Right kidney (tissue), 1 donor: ENCODE measurements around the gene ARPP21.
"Not testable (repeated sequence)": the region's sequence is repeated elsewhere in the genome, so short reads cannot be mapped to it uniquely, and the experiment has no call there.

Source experiments
- DNase-seq: peaks from one replicate; pipeline ENCODE4 v3.0.0-alpha.2; 2016

ARPP21 gene

DNA sequence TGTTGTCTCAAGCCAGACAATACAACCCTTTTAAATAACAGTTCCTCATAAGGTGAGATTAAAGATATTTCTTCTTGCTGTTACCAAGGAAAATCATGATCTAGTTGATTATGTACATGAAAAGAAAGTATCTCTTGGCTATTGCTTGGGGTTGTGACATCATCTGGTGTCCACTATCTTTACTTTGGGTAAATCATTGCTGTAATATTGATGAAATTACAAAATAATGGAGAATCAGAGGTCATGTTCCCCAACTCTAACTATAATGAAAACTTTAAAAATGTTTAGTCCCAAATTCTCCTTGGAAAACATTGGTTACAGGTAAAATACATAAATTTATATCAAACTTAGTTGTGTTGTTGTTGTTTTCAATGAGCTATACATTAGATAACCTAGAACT lies 142.2 kb downstream of the ARPP21 start:
- no peak for DNase-seq

DNA sequence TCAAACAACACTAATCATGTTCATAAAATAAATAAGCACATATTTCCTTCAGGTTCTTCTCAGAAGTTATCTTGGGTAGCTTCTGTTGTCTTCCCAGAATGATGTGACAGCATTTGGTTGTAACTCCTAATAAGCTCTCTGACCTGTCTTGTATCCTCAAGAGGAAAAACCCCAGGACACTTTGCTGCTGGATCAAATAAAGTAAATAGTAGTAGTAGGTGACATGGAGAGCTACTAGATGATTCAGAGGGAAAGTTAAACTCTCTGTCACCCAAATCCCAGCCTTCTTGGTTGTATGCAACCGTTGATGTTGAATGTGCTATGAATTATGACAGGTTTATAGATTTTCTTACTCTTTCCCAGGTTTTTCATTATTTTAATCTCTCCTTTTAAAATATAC lies 143.0 kb downstream of the ARPP21 start:
- no peak for DNase-seq

DNA sequence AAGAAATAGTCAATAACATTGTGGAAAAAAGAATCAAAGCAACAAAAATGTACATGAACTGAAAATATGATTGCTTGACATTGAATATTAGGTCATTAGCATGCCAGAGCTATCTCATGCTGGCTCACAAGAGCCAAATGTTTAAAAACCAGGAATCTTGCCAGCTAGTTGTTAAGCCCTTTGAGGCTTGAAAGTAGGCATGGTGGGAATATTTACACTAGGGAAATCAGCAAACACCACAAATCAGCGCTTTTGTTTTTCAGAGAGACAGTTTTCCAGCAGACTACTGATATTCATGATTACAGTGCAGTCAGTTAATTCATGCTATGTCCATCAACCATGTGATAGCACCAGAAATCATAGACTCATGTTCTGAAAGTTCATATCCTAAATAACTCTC lies 144.8 kb downstream of the ARPP21 start:
- DNase-seq: no peak

DNA sequence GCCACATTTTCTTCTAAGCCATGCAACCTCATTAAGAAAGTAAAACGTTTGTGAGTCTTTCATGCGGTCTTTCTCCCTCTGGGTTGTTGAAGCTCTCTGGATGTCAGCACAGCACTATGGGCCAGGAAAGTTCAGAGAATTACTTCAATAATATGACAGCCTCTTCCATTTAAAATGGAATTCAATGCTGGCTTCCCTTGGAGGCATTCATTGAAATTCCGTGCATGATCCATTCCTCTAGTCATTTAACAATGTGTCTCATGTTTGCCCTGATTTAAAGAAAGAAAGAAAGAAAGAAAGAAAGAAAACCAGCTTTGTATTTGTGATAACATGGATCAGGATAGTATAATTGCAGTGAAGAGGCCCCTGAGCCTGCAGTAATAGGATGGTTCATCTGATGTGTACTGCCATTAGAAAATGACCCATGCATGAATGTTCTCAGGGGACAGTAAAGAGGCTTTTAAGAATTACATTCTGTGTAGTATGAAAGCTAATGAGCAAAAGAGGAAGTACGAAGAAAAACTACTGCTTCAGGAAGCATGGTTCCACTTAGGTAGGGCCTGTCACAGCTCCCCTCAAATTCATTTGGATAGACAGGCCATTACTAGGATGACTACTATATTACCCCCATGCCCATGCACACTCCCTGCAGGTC lies 146.0 kb downstream of the ARPP21 start:
- no peak for DNase-seq

DNA sequence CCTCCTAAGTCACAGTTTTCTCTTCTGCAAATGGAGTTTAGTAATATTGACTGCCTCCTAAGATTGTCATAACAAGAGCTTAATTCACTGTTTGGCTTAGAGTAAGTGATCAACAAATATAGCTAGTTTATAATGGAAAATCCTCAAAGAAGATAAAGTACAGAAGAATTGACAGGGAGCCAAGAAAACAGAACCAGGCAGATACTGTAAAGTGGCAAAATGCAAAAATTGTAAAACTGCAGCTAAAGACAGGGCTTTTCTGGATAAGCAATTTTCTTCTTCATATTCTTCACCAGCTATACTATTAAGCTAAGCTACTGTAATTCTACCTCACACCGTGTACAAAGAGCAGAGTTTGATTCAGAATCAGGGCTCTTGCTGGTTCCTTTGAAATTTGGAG lies 148.6 kb downstream of the ARPP21 start:
- DNase-seq: no peak

DNA sequence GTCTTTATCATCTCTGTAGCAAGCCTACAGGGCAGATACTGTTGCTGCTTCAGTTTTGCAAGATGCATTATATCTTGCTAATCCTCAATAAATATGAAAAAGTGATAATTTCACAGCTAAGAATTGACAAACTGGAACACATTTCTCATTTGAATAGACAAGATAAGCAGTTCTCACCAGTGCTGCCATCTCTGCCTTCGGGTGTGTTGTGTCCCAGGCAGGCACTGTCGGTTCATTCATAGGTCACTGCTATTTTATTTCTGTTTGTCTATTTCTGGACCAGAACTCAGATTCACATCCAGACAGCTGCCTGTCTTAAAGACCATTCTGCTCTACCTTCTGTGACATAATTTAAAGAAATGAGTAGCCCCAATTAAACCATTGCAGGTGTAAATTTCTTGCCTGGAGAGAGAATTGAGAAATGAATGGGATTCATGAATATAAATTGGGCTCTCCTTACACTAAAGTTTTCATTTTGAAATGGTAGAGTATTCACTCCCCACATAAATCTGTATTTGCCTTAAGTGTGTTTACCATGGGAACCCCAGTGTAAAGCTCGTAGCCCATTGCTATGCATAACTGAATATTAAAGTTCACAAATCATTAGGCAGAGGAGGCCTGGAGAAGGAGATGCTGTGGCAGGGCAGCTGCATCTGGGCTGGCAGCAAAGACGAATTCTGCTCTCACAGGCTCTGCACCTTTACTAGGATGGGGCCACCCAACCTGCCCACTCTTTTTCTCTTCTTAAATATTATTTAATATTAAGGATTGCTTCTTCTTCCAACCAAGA lies 149.9 kb downstream of the ARPP21 start:
- no peak for DNase-seq

DNA sequence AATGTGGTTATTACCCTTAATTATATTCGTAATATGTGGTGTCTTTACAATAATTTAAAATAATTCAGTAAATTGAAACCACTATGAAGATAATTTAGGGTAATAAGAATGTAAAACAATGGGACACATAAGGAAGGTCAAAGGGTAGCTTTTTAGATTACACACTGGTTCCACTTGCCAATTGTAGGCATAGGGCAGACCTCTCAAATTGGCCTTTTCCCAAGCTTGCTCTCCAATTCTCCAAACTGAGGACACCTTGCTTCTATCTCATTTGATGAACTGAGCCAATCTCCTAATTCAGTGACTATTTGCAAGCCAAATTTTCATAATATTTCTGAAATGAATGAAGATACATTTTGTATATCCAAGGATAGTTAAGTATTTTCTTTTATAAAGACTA lies 151.4 kb downstream of the ARPP21 start:
- DNase-seq: no peak

DNA sequence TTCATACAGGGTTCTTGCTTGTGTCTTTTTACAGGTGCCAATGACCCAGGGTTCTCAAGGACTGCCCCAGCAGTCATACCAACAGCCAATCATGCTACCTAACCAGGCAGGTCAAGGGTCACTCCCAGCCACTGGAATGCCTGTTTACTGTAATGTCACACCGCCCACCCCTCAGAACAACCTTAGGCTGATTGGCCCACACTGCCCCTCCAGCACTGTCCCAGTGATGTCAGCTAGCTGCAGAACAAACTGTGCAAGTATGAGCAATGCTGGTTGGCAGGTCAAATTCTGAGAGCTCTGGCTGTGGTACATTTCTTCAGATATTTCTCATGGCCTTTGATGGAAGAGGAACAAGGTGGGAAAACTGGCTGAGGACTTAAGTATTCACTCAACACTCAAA lies 154.3 kb downstream of the ARPP21 start:
- DNase-seq: no peak

DNA sequence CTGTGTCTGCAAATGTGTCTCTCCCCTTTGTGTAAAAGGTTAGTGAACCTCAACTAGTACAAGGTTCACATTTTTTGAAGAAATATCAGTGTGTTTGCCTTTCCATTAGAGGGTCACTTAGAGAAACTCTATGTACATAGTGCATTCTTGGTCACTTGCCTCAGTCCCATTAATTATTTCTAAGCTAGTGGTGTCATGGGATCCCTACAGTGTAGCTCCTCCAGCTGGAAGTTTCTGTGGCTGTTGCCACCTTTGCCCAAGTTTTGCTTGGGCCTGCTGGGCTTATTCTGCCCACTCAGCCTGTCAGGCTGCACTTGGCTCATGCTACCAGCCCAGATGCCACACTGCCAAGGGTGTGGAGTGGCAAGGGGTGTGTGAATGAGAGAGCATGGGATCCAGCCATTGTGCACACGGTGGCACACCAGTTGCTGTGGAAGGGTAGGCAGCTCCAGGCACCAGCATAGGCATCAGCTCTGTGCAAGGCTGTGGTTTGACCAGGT lies 161.7 kb downstream of the ARPP21 start:
- no peak for DNase-seq

DNA sequence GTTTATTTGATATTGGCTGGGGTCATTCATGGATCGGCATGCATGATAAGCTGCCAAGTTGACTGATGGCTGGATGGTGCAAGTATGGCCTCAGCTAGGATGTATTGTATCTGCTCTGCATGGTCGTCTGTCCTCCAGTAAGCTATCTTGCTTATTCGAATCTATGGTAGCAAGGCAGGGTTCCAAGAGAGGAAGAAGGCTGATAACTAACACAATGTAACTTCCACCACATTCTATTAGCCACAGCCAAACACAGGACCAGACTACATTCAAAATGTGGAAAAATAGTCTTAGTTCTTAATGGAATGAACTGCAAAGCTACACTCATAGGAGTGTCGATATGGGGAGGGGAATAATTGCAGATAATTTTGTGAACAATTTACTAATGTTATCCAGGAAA lies 175.2 kb downstream of the ARPP21 start:
- DNase-seq: no peak

DNA sequence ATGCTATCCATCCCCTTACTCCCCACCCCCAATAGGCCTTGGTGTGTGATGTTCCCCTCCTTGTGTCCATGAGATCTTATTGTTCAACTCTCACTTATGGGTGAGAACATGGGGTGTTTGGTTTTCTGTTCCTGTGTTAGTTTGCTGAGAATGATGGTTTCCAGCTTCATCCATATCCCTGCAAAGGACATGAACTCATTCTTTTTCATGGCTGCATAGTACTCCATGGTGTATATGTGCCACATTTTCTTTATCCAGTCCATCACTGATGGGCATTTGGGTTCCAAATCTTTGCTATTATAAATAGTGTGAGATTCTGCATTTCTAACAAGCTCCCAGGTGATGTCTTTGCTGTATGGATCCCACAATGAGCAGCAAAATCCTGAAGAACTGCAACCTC lies 176.5 kb downstream of the ARPP21 start:
- not testable (repeated sequence) for DNase-seq

DNA sequence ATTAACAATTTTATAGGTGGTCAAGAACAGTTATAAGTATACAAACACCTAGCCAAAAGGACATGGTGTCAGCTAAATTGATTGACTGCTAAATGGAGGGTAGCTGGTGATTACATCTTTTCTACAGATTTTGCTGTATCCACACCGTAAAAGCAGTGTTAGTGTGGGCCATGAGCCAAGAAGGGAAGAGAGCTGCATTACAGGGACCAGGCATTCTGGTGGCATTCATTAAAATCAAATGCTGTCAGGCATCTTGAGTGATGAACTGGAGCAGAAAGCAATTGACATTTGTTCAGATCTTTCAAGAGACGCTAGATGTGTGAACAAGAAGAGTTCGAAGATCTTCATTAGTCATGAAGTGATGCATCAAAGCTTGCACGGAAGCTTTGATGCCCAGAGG lies 177.9 kb downstream of the ARPP21 start:
- no peak for DNase-seq

DNA sequence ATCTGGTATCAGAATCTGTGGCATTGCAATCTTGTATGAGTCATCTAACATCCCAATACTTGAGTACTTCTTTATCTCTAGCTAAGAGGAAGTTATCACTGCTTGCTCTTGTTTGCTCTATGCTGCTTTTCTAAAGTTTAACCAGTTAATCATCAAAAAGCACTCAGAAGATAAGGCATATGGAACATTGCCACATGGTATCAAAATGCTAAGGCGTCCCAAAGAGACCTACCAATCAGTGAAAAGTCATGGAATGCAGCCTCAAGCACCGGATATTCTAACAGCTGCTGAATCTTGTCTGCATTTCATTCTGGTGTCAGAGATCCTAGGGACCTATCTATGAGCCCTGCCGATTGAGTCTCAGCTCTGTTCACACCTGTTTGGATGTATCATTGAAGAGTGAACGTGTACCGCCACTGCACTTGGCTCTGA lies 192.8 kb downstream of the ARPP21 start:
- no peak for DNase-seq
